ENCODE data around the gene CDH26.

The CDH26 gene

DNA sequence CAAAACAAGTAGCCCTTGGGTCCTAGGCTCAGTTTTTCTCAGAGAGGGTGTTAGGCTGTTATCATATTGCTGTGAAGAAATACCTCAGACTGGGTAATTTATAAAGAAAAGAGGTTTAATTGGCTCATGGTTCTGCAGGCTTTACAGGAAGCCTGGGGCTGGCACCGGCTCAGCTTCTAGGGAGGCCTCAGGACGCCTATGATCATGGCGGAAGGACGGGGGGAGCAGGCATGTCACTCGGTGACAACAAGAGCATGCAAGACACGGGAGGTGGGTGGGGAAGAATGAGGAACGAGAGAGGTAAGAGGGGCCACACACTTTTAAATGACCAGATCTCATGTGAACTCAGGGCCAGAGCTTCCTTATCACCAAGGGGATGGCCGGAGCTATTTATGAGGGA, 26.9 kb downstream of the CDH26 start:
- peaks cover 2 to 4% of the 10 kb centered on the region in 2 donors for H3K36me3 ChIP-seq (ENCODE audit: control insufficient read depth in 2 of 2, insufficient read depth in 2 of 2, low read length in 2 of 2)
- no peaks in the 10 kb centered on the region for H3K9me3 ChIP-seq (ENCODE audit: control insufficient read depth in 2 of 2, low read length in 2 of 2)
- no peak overlapping the region for H3K27ac ChIP-seq (ENCODE audit: low read length)
- no peaks in the 10 kb centered on the region for H3K27me3 ChIP-seq (ENCODE audit: control insufficient read depth in 1 of 2, insufficient read depth in 2 of 2, low read length in 2 of 2)
- no peak overlapping the region for H3K9ac ChIP-seq (ENCODE audit: low read length in 2 of 2)
- H3K4me1 ChIP-seq (ENCODE audit: control insufficient read depth, insufficient read depth, low read length) = no peaks in the 10 kb centered on the region
- H3K4me3 ChIP-seq (ENCODE audit: low read length in 2 of 2) = no peak overlapping the region

DNA sequence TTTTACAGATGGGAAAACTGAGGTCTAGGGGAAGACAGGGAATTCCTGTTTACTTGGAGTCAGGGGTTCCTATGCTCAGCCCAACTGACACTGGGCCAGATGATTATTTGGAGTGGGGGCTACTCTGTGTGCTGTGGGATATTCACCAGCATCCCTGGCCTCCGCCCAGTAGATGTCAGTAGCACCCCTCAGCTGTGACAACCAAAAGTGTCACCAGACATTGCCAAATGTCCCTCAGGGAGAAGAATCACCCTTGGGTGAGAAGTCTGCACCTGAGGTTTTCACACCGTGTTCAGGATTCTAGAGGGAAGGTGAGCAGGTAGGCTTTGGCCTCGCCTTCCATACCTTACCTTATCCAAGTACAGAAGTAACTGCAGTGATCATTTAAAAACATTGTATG, 27.6 kb downstream of the CDH26 start:
- Histone ChIP-seq H3K4me1 (ENCODE audit: control insufficient read depth, insufficient read depth, low read length) (no peaks in the 10 kb centered on the region), H3K27me3 (ENCODE audit: control insufficient read depth in 1 of 2, insufficient read depth in 2 of 2, low read length in 2 of 2) (no peaks in the 10 kb centered on the region), H3K9me3 (ENCODE audit: control insufficient read depth in 2 of 2, low read length in 2 of 2) (no peaks in the 10 kb centered on the region), H3K36me3 (ENCODE audit: control insufficient read depth in 2 of 2, insufficient read depth in 2 of 2, low read length in 2 of 2) (peaks cover 2 to 4% of the 10 kb centered on the region in 2 donors), H3K4me3 (ENCODE audit: low read length in 2 of 2) (no peak overlapping the region), H3K27ac (ENCODE audit: low read length) (no peak overlapping the region), H3K9ac (ENCODE audit: low read length in 2 of 2) (no peak overlapping the region)

DNA sequence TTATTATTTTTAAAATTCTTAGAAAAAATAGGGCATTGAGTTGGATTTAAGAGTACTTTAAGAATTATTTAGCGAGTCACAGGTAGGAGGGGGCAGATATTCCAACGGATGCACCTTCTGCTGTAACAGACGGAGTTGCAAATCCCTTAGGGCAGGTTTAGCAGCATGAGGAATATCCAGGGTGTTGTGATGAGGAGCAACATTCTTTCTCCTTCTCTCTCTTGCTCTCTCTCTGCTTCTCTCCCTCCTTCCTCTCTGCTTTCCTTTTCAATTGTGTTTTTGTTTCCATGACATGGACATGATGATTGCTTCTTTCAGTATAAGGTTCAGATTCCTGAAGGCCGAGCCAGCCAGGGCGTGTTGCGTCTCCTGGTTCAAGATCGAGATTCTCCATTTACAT, 28.9 kb downstream of the CDH26 start:
- H3K9ac ChIP-seq (ENCODE audit: low read length in 2 of 2) = no peak overlapping the region
- H3K27me3 ChIP-seq (ENCODE audit: control insufficient read depth in 1 of 2, insufficient read depth in 2 of 2, low read length in 2 of 2) = no peaks in the 10 kb centered on the region
- no peaks in the 10 kb centered on the region for H3K4me1 ChIP-seq (ENCODE audit: control insufficient read depth, insufficient read depth, low read length)
- peaks cover 2 to 4% of the 10 kb centered on the region in 2 donors for H3K36me3 ChIP-seq (ENCODE audit: control insufficient read depth in 2 of 2, insufficient read depth in 2 of 2, low read length in 2 of 2)
- no peaks in the 10 kb centered on the region for H3K9me3 ChIP-seq (ENCODE audit: control insufficient read depth in 2 of 2, low read length in 2 of 2)
- H3K4me3 ChIP-seq (ENCODE audit: low read length in 2 of 2) = no peak overlapping the region
- H3K27ac ChIP-seq (ENCODE audit: low read length) = no peak overlapping the region

DNA sequence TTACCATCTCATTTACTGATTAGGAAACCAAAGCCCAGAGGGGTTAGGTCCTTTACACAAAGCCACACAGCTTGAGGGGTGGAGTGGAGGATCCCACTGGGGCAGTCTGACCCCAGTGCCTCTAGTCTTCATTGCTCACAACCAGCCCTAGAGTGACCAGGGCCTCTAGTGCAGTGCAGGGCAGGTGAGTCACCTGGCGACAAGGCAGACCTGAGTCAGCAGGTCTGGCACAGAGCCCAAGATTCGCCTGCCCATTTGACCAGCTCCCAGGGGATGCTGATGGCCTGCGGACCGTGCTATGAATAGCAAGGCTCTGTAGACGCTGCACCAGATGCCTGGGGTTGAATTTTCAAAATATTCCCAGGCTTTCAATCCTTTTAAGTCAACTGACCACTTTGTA, 29.9 kb downstream of the CDH26 start:
- H3K27ac ChIP-seq (ENCODE audit: low read length) = no peak overlapping the region
- no peaks in the 10 kb centered on the region for H3K27me3 ChIP-seq (ENCODE audit: control insufficient read depth in 1 of 2, insufficient read depth in 2 of 2, low read length in 2 of 2)
- H3K4me1 ChIP-seq (ENCODE audit: control insufficient read depth, insufficient read depth, low read length) = no peaks in the 10 kb centered on the region
- no peak overlapping the region for H3K9ac ChIP-seq (ENCODE audit: low read length in 2 of 2)
- no peaks in the 10 kb centered on the region for H3K9me3 ChIP-seq (ENCODE audit: control insufficient read depth in 2 of 2, low read length in 2 of 2)
- no peak overlapping the region for H3K4me3 ChIP-seq (ENCODE audit: low read length in 2 of 2)
- peaks cover 2 to 4% of the 10 kb centered on the region in 2 donors for H3K36me3 ChIP-seq (ENCODE audit: control insufficient read depth in 2 of 2, insufficient read depth in 2 of 2, low read length in 2 of 2)

DNA sequence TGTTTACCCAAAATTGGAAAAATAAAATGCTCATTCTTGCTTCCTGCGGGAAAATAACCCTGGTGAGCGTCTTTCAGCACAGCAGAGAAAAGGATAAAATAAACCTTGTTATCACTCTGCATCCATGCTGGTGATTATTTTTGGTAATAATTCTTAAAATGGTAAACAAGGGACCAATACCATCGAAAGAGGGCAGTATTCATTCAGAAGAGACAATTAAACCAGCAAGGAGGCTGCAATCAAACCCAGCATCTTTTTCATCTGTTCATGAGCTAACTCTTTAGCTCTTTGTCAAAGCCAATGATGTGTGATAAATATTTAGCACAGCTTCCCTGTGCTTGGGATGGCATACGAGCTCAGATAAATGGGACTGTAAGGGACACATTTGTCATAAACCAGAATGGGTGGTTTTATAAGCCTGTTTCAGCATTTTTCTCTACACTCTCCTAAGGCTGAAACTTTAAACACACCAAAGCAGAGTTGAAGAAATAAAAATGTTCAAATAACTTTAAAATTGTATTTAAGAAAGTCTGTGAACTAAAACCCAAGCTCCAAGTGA, 34.4 kb downstream of the CDH26 start:
- Histone ChIP-seq H3K4me3 (ENCODE audit: low read length in 2 of 2) (no peak overlapping the region), H3K27me3 (ENCODE audit: control insufficient read depth in 1 of 2, insufficient read depth in 2 of 2, low read length in 2 of 2) (peaks cover 0 to 4% of the 10 kb centered on the region in 2 donors), H3K9ac (ENCODE audit: low read length in 2 of 2) (no peak overlapping the region), H3K9me3 (ENCODE audit: control insufficient read depth in 2 of 2, low read length in 2 of 2) (no peaks in the 10 kb centered on the region), H3K4me1 (ENCODE audit: control insufficient read depth, insufficient read depth, low read length) (peaks cover 2% of the 10 kb centered on the region), H3K36me3 (ENCODE audit: control insufficient read depth in 2 of 2, insufficient read depth in 2 of 2, low read length in 2 of 2) (no peaks in the 10 kb centered on the region), H3K27ac (ENCODE audit: low read length) (no peak overlapping the region)

DNA sequence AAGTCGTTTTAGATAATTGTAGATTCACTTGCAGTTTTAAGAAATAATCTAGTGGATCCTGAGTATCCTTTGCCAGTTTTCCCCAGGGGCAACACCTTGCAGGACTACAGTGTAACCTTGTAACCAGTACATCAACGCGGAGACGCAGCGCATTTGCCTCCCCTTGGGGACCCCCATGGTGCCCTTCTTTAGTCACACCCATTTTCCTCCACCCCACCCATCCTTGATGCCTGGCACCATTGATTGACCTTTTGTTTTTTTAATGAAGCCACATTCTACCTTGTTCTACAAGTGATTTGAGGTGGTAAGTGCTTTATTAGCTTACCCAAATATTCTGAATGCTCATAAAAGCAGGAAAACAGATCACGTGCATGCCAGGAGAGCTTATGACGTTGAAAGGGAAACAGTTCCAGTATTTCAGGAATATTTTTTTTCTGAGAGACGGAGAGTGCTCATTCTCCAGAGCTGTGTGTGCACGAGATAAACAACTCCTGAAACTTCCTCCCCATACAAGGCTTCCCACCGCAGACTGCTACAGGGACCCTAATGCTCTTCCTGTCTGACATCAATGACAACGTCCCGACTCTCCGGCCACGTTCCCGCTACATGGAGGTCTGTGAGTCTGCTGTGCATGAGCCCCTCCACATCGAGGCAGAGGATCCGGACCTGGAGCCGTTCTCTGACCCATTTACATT, 35.7 kb downstream of the CDH26 start:
- no peak overlapping the region for H3K4me3 ChIP-seq (ENCODE audit: low read length in 2 of 2)
- peaks cover 2% of the 10 kb centered on the region for H3K4me1 ChIP-seq (ENCODE audit: control insufficient read depth, insufficient read depth, low read length)
- H3K36me3 ChIP-seq (ENCODE audit: control insufficient read depth in 2 of 2, insufficient read depth in 2 of 2, low read length in 2 of 2) = peaks cover 0 to 2% of the 10 kb centered on the region in 2 donors
- H3K27me3 ChIP-seq (ENCODE audit: control insufficient read depth in 1 of 2, insufficient read depth in 2 of 2, low read length in 2 of 2) = peaks cover 0 to 4% of the 10 kb centered on the region in 2 donors
- no peak overlapping the region for H3K27ac ChIP-seq (ENCODE audit: low read length)
- no peak overlapping the region for H3K9ac ChIP-seq (ENCODE audit: low read length in 2 of 2)
- no peaks in the 10 kb centered on the region for H3K9me3 ChIP-seq (ENCODE audit: control insufficient read depth in 2 of 2, low read length in 2 of 2)

DNA sequence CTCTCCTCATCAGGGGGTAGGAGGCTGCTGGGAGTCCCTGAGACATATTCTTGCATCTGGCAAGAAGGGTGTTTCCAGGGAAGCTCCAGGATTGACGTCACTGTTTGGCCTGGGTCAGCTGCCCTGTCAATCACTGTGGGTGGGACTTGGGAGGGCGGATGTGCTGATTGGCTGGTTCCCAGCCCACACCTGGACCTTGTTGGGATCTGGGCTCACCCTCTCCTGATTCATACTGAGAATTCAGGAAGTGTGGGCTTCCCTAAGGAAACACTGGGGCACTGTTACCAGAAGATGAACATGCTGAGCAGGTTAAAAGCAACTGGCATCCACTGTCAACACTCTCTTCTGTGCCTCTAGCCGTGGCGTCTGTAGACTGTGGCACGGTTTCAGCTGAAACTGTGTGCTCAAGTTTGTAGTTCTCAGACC, 36.5 kb downstream of the CDH26 start:
- H3K9me3 ChIP-seq (ENCODE audit: control insufficient read depth in 2 of 2, low read length in 2 of 2) = no peaks in the 10 kb centered on the region
- H3K4me3 ChIP-seq (ENCODE audit: low read length in 2 of 2) = no peak overlapping the region
- peaks cover 2% of the 10 kb centered on the region for H3K4me1 ChIP-seq (ENCODE audit: control insufficient read depth, insufficient read depth, low read length)
- peaks cover 0 to 4% of the 10 kb centered on the region in 2 donors for H3K27me3 ChIP-seq (ENCODE audit: control insufficient read depth in 1 of 2, insufficient read depth in 2 of 2, low read length in 2 of 2)
- H3K27ac ChIP-seq (ENCODE audit: low read length) = no peak overlapping the region
- no peak overlapping the region for H3K9ac ChIP-seq (ENCODE audit: low read length in 2 of 2)
- H3K36me3 ChIP-seq (ENCODE audit: control insufficient read depth in 2 of 2, insufficient read depth in 2 of 2, low read length in 2 of 2) = peaks cover 0 to 2% of the 10 kb centered on the region in 2 donors

DNA sequence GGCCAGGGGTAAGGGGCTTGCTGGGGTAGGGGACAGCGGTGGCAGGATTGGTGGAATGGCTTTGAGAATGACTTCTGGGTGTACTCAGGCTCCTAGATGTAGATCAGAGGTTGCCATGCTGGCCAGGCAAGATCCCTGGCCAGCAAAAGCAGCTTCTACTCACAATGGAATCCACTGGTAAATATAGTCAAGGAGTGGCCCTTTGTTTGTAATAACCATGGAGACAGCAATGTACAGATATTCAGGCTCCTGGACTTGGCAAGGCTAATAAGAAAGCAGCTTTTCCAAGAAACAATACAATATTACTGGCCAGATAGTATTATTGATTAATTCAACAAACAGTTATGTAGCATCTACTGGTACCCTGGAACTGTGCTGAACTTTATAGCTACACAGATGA, 37.9 kb downstream of the CDH26 start:
- Histone ChIP-seq H3K4me1 (ENCODE audit: control insufficient read depth, insufficient read depth, low read length) (peaks cover 2% of the 10 kb centered on the region), H3K27ac (ENCODE audit: low read length) (no peak overlapping the region), H3K9me3 (ENCODE audit: control insufficient read depth in 2 of 2, low read length in 2 of 2) (no peaks in the 10 kb centered on the region), H3K9ac (ENCODE audit: low read length in 2 of 2) (no peak overlapping the region), H3K27me3 (ENCODE audit: control insufficient read depth in 1 of 2, insufficient read depth in 2 of 2, low read length in 2 of 2) (peaks cover 0 to 4% of the 10 kb centered on the region in 2 donors), H3K4me3 (ENCODE audit: low read length in 2 of 2) (no peak overlapping the region), H3K36me3 (ENCODE audit: control insufficient read depth in 2 of 2, insufficient read depth in 2 of 2, low read length in 2 of 2) (peaks cover 0 to 2% of the 10 kb centered on the region in 2 donors)

DNA sequence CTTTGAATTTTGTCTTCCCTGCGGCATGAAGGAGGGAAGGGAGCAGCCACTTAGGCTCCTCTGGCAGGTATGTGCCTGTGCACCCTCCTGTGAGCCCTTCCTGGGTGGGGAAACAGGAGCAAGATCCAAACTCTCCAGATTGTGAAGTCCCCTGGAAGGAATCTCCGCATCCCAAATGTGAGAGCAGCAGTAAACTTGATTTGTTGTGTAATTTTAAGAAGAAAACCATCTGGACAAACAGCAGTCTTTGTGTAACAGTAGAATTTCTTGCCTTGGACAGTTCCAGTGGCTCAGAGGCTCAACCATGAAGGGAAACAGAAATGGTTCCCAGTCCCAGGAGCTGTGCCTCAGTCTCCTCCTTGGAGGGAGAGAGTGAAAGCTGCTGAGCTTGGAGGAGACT, 39.7 kb downstream of the CDH26 start:
- Histone ChIP-seq H3K4me1 (ENCODE audit: control insufficient read depth, insufficient read depth, low read length) (peaks cover 2% of the 10 kb centered on the region), H3K9me3 (ENCODE audit: control insufficient read depth in 2 of 2, low read length in 2 of 2) (no peaks in the 10 kb centered on the region), H3K9ac (ENCODE audit: low read length in 2 of 2) (no peak overlapping the region), H3K4me3 (ENCODE audit: low read length in 2 of 2) (no peak overlapping the region), H3K27me3 (ENCODE audit: control insufficient read depth in 1 of 2, insufficient read depth in 2 of 2, low read length in 2 of 2) (peaks cover 0 to 4% of the 10 kb centered on the region in 2 donors), H3K36me3 (ENCODE audit: control insufficient read depth in 2 of 2, insufficient read depth in 2 of 2, low read length in 2 of 2) (peaks cover 0 to 2% of the 10 kb centered on the region in 2 donors), H3K27ac (ENCODE audit: low read length) (no peak overlapping the region)

DNA sequence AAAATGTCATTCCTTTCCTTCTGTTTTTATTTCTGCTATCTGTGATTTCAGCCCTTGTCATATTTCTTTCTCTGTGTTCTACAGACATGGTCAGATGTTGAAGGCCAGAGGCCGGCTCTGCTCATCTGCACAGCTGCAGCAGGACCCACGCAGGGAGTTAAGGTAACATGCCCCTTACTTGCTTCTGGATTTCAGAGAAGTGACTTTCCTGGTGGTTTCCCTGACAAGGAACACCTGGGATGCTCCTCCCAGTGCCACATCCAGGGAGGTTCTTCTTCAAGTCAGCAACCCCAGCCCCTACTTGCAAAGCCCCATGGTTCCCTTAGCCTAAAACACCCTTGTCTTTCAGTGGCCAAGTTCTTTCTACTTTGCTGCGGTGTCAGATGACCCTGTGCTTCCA, 41.3 kb downstream of the CDH26 start:
- H3K27ac ChIP-seq (ENCODE audit: low read length) = no peak overlapping the region
- no peak overlapping the region for H3K4me3 ChIP-seq (ENCODE audit: low read length in 2 of 2)
- H3K9ac ChIP-seq (ENCODE audit: low read length in 2 of 2) = no peak overlapping the region
- peaks cover 0 to 2% of the 10 kb centered on the region in 2 donors for H3K36me3 ChIP-seq (ENCODE audit: control insufficient read depth in 2 of 2, insufficient read depth in 2 of 2, low read length in 2 of 2)
- no peaks in the 10 kb centered on the region for H3K9me3 ChIP-seq (ENCODE audit: control insufficient read depth in 2 of 2, low read length in 2 of 2)
- H3K27me3 ChIP-seq (ENCODE audit: control insufficient read depth in 1 of 2, insufficient read depth in 2 of 2, low read length in 2 of 2) = no peaks in the 10 kb centered on the region
- H3K4me1 ChIP-seq (ENCODE audit: control insufficient read depth, insufficient read depth, low read length) = peaks cover under 1% of the 10 kb centered on the region

Data from stomach smooth muscle (tissue), 2 donors.